Measurements from ENCODE around the gene LILRB2.
"Not testable (repeated sequence)": the region's sequence is repeated elsewhere in the genome, so short reads cannot be mapped to it uniquely, and the experiment has no call there.

LILRB2 gene

DNA sequence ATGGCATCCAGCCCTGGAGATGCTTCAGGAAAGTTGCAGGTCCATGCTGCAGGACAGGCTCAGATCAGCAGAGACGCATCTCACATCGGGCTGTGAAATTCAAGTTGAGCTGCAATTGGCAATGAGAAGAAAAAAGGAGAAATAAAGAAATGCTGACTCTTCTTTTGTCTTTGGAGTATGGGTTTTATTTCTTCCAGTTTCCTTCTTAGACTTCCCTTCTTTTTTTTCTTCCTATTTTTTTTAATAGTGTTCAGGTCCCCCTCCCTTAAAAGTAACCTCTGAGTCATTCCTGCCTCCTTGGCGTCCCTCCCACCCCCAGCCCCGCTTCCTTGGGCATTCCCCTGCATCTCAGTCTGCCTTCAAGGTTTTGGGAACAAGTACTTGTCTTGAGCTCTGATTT lies 9.3 kb downstream of the LILRB2 start:
- DNase-seq: not testable (repeated sequence)

DNA sequence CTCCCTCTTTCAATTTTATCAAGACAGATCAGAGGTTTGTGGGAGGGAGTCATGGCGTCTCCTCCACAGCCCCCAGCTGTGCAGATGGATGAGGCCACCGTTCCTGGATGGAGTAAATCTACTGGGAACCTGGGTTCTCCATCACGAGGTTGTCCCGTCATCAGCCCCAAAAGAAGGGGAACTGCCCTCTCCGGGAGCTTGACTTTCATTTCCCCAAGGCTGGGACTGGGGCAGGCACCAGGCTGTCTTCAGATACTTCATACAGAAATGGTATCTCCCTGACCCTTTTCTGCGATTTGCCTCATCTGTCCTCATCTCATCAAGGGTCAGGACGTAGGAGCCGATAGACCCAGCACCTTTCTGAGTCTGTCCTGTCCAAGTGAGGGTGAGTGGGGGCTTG lies 9.8 kb downstream of the LILRB2 start:
- DNase-seq: no peak

DNA sequence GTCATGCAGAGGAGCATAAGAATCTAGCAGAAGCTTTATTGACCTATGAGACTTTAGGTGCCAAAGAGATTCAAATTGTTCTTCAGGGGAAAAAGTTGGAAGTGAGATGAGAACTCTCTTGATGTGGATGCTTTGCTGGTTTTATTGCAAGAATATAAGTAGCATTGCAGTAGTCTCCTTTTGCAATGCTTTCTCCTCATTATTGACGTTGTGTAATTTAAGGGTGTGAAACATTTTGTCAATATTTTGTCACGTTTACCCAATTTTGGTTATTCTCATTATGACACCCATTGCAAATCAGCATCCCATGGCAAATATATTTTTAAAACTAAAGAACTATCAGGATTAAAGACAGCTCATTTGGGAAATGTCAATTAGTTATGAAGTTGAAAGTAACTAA lies 12.0 kb downstream of the LILRB2 start:
- DNase-seq: no peak

DNA sequence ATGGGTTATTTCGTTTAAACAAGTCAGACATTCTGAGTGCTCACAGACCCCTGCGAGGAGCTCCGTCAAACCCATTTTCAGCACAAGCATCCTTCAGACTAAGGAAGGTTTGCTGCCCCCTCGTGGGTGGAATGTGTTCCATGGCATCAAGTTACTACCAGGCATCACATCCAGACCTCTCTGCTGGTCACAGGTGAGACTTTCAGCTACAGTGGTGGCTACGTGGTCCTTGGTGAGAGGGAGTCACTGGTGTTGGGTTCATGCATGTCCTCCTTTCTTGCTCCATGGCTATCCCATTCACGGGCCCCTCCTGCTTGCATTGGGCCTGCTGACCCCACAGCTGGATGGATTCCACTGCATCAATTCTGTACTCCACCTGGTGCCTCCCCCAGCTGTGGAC lies 14.8 kb downstream of the LILRB2 start:
- DNase-seq: no peak

DNA sequence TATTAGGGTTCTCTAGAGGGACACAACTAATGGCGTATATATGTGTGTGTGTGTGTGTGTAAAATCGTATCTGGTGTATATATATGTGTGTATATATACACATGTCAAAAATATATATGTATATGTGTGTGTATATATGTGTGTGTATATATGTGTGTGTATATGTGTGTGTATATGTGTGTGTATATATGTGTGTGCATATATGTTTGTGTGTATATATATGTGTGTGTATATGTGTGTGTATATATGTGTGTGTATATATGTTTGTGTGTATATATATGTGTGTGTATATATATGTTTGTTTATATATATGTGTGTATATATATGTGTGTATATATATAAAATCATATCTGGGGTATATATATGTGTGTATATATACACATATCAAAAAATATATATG lies 18.4 kb downstream of the LILRB2 start:
- no peak for DNase-seq

DNA sequence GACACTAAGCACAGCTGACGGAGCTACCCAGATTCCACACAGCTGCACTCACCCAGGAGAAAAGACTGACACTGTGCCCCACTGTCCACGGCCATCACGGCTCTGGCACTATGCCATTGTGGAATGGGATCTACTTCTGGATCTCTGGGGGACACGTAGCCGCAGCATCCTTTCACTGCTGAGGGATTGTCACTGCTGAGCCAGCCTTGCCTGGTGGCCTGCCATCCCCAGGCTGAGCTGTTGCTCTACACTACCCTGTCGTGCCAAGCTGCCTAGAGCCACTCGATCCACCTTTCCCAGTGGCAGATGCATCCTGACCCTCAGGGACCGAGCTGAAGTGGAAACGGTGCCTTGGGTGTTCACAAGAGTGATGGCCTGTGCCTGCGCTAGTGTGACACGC lies 18.8 kb downstream of the LILRB2 start:
- DNase-seq: no peak

DNA sequence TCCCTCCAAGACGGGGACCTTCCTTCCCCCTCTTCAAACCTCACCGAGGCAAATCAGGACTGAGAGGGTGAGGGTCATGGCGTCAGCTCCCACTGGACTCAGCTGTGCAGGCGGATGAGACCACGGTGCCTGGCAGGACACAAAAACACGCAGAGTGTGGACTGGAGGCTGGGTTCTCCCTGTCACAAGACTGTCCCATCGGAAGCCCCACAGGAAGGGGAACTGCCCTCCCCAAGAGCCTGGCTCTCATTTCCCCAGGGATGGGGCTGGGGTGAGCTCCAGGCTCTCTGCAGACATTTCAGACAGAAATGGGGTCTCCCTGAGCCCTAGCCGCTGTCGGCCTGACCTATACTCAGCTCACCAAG lies 23.8 kb downstream of the LILRB2 start, which contains the start of gene LILRB5:
Gene LILRB5 (minus strand): TSS at position 158 of the 365 bp plus-strand sequence. CDS start 80 bp downstream, at position 78.
- DNase-seq: no peak

DNA sequence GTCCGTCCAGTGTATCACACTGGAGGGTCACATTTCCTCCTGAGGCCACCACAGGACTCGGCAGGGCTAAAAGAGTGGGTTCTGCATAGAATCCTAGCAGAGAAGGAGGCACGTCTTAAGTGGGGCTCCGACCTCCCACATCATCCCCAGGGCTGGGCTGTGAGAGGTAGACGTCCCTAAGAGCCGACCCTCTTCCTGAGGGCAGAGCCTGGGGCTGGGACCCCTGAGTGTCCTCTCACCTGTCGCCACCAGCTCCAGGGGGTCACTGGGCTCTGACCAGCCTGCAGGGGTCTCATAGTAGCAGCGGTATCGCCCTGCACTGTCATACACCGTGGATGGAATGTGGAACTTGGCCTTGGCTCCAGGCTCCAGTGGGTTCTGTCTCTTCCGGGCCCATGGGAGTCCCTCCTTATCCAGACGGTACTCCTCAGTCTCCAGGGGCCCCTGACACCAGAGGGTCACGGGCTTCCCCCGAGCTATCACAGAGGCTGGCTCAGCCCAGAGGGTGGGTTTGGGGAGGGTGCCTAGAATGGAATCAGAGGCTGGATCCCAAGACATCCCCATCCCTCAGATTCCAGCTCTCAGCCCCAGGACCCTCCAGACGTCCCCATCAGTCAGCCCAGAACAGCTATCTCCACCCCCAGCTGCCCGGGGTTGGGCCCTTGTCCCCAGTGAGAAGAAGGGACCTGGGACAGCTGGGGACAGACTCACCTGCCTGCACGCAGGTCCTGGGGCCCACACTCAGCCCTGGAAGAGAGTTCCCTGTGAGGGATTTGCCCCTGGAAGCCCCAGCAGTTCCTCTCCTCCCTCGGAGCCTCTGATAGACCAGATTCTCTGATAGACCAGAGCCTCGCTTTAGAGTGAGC lies 24.4 kb downstream of the LILRB2 start:
- no peak for DNase-seq

DNA sequence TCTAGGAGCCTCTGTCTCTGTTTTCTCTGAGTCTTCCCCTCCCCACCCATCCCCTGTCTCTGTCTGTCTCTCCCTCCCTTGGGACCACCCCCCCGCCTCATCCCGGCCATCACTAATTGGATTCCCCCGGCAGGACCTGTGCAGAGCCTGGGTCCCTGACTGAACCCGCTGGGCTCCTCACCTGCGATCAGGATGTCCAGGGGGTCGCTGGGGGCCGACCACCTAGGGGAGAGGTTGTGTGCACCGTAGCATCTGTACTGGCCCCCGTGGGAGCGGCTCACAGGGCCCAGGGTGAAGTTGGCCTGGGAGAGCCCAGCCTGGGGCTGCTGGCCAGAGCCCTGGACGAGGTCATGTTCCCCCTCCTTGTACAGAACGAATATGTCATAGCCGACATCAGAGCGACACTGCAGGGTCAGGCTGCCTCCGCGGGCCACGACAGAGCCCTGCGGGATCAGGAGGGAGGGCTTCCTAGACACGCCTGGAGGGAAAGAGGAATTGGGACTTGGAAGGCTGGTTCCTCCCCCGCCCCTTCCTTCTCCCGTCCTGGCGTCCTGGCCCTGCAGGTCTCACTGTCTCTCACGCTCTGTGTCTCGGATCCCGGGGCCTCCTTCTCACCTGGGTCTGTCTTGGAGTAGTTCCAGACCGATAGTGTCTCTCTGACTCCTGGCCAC lies 25.7 kb downstream of the LILRB2 start:
- DNase-seq: no peak

DNA sequence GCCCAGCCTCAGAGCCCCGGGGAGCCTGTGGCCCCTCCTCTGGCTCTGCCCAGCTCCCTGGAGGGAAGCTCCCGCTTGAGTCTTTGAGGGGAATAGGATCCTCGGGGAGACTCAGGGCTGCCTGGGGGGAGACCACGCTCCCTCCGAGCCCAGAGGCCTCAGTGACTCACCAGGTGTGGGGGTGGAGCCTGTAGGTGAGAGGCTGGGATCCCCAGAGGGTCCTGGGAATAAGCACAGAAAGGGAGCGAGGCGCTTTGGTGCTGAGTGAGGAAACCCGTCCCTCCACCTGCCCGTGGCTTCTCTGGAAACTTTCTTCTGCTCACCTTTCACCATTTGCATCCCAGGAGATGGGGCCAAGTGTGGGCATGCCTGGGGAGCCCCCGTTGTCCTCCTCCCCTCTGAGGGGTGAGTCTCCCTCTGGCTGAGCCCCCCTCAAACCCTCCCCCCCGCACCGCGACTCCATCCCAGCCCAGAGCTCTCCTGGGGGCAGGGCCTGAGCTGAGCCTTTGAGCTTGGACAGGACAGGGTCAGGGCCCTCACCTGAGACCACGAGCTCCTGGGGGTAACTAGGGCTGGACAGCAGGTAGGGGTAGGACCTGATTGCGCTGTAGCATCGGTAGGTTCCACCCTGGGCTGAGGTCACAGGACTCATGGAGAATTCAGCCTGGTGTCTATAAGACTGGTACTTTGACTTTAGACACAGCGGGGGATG lies 26.6 kb downstream of the LILRB2 start:
- DNase-seq: no peak

DNA sequence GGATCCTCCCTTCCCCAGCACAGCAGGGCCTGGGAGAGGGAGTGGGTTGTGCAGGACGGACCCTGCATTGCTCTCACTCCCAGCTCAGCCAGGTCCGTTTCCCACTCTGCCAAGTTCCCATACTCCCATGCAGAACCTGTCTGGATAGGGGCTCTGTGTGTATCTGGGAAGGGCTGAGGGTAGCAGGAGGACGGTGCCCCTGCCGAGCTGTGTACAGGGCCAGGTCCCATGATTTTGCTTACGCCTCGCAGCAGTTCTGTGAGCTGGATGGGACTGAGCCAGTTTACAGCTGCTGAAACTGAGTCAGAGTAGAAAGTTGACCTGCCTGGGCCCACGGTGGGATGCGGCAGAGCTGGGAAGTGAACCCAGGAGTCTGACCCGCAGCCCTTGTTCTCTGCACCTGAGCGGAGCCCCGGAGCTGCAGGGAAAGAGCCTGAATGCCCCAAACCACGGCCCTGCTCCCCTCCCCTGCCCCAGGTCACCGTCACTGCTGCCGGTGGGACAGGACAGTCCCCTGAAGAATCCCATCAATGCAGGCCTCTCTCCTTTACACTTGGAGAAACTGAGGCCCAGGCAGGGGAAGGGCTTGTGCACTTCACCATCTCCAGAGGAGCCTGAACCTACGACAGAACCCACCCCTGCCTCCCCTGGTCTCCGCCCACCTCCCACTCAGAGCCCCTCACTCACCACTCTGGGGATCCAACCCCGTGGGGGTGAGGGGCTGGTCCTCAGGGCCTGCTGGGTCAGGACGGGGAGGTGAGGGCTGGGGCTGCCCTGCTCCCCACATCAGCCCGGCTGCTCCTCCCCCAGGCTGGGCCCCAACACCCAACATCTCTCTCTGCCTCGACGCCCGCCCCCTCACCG lies 27.3 kb downstream of the LILRB2 start:
- DNase-seq: no peak

DNA sequence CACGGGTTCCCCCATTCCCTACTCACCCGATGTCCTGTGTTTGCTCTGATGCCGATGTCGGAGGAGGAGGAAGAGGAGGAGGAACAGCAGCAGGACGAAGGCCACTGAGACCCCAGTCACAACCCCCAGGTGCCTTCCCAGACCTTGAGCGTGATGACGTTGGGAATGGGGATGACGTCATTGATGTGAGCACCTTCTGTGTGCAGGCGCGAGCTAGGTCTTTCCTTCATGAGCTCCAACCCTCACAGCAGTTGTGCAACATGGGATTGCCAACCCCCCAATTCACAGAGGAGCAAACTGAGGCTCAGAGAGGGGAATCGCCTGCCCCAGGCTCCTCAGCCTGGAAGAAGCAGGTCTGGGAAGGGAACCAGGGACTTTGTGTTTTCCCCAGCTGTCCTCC lies 28.1 kb downstream of the LILRB2 start:
- DNase-seq: no peak

DNA sequence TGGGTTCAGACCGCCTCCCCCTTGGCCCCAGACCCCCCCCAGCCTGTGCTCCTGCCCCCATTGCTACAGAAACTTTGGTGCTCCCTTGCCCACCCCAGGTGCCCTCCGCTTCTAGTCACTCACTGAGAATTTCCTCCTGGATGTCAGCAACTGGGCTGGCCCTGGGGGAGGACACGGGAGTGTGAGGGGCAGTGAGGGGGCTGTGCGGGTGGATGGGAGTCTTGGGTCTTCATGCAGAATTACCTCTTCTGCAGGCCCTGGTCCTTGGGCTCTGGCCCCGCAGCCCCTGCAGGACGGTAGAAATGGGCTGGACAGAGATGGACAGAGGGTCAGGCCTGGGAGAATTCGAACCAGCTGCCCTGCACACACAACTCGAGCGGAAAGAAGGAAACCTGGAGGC lies 28.7 kb downstream of the LILRB2 start:
- no peak for DNase-seq

DNA sequence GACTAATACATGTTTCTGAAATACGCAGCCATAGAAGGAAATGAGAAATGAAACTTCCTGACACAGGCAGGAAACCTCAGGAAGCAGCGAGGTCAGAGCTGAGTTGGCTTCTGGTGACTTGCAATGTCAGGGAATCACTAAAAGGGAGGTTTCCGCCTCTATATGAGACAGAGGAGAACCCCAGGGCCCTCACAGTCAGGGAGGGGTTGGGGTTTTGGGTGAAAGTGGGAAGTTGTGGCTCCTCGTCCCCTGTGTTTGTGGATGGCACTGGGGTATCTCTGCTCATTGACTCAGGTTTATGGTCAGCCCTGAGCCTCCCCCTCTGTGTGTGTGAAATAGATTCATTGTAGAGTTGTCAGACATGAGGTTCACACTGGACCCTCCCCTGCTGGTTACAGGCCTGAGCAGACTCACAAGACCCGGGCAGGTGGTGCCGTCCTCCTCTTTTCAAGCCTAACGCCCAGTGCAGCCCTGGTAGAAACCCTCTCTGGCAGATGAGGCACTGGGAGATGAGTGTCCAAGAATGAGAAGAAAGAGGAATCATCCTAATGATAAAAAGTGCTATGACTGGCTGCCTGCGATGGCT lies 32.8 kb downstream of the LILRB2 start:
- DNase-seq: no peak

DNA sequence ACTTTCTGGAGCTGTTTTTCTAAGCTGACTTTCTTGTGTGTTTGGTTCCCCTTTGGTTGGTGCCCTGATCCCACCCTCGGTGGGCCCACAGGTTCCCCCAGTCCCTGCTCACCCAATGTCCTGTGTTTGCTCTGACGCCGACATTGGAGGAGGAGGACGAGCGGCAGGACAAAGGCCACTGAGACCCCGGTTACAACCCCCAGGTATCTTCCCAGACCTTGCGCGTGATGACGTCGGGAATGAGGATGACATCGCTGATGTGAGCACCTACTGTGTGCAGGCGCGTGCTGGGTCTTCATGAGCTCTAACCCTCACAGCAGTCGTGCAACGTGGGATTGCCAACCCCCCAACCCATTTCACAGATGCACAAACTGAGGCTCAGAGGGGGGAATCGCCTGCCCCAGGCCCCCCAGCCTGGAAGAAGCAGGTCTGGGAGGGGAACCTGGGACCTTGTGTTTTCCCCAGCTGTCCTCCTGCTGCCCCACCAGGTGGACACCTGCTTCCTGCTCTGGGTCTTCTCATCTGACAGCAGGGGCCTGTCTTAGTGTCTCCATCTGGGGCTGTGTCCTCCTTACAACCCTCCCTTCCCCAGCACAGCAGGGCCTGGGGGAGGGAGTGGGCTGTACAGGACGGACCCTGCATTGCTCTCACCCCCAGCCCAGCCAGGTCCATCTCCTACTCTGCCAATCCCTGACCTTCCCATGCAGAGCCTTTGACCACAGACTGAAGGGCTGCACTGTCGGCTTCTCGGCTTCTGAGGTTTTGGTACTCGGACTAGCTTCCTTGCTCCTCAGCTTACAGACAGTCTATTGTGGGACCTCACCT lies 33.6 kb downstream of the LILRB2 start:
- DNase-seq: no peak

DNA sequence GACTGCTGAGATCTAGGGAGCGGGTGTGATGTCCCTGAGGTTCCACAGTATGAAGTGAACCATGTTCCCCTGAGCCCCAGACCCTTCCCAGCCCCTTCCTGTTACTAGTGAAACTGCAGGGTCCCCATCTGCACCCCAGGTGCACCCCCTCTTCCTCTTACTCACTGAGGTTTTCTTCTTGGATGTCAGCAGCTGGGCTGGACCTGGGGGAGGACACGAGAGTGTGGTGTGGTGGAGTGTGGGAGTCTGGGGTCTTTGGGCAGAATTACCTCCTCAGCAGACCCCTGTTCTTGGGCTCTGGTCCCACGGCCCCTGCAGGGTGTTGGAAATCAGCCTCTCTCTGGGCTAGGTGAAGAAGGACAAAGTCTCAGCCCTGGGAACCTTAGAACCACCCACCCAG lies 35.0 kb downstream of the LILRB2 start:
- no peak for DNase-seq

DNA sequence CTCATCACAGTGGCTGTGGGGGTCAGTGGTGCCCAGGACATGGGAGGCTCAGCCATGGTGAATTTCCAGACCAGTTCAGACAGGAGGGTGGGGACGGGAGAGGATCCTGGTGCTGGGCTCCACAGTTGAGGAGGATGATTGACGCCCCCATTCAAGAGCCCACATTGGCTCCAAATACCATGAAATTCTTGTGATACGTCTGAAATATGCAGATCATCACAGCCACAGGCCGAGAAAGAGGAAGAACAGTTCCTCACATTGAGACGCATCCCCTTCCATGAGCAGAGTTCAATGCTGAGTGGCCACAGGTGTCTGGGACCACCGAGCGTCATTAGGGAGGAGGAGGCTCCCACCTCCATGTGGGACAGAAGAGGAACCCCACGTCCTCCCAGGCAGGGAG lies 37.1 kb downstream of the LILRB2 start:
- not testable (repeated sequence) for DNase-seq

DNA sequence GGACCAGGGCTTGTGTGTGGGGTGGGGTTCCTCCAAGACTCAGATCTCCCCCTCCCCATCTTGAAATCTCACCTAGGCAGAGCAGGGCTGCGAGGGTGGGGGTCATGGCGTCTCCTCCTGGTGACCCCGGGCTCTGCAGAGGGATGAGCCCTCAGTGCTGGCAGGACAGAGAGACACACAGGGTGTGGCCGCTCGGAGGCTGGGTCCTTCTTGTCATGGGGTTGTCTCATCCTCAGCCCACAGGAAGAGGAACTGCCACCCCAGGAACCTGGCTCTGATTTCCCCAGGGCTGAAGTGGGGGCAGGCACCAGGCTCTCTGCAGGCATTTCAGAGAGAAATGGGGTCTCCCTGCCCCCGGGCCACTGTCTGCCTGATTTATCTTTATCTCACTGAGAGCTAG lies 38.3 kb downstream of the LILRB2 start, which contains the start of gene LILRA6:
Gene LILRA6 (minus strand): TSS at position 145 of the 400 bp plus-strand sequence.
- DNase-seq: not testable (repeated sequence)

DNA sequence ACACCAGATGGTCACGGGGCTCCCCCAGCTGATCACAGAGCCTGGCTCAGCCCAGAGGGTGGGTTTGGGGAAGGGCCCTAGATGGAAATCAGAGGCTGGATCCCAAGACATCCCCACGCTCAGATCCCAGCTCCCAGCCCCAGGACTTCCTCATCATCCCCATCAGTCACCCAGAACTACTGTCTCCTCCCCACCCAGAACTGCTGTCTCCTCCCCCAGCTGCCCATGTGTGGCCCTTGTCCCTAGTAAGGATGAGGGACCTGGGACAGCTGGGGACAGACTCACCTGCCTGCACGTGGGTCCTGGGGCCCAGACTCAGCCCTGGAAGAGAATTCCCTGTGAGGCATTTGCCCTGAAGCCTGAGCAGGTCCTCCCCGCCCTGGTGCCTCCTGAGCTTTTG lies 38.7 kb downstream of the LILRB2 start:
- not testable (repeated sequence) for DNase-seq

DNA sequence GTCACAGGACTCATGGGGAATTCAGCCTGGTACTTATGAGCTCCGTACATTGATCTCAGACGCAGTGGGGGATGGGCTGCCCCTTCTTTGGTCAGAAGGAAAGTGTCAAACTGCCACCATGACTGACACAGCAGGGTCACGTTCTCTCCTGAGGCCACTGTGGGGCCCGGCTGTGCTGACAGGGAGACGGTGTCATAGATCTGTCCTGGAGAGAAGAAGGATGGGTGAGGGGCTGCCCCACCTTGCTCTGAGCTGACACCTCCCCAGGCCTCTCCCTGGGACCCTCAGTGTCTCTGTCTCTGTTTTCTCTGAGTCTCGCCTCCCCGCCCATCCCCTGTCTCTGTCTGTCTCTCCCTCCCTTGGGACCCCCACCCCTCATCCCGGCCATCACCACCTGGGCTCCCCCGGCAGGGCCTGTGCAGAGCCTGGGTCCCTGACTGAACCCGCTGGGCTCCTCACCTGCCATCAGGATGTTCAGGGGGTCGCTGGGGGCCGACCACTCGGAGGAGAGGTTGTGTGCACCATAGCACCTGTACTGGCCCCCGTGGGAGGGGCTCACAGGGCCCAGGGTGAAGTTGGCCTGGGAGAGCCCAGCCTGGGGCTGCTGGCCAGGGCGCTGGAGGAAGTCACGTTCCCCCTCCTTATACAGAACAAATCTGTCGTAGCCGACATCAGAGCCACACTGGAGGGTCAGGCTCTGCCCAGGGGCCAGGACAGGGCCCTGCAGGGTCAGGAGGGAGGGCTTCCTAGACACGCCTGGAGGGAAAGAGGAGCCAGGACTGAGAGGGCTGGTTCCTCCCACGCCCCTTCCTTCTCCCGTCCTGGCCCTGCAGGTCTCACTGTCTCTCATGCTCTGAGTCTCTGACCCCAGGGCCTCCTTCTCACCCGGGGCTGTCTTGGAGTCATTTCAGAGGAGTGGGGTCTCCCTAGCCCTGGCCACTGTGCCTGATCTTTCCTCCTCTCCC lies 40.3 kb downstream of the LILRB2 start:
- DNase-seq: not testable (repeated sequence)

All from NCI-H2081 treated with DMSO at 0.1 percent for 48 hours (cell line).